Suprapubic skin (tissue), 3 donors: Measurements from ENCODE around the gene RBKS.
"Not testable (repeated sequence)": the region's sequence is repeated elsewhere in the genome, so short reads cannot be mapped to it uniquely, and the experiment has no call there.

Experiments used
- CTCF ChIP-seq, 2 donors: fragments of 200-600 bp in 1 of 2; fragments of 450-650 bp in 1 of 2; sonication (generic) in 1 of 2; IDR thresholded peaks; one replicate each; pipeline ENCODE4 v1.5.1; 2016 to 2019; ENCODE audit warnings: antibody characterized with exemption in 2 of 2, mild to moderate bottlenecking in 1 of 2, moderate library complexity in 1 of 2
- POLR2AphosphoS5 ChIP-seq, 3 donors: sonication (generic); formaldehyde crosslinking; IDR thresholded peaks; one replicate each; pipeline ENCODE4 v1.6.1; 2017; ENCODE audit warnings: antibody characterized with exemption in 3 of 3

GRCh38 chr2:27881815-27882583 is 8.2 kb downstream of the RBKS start:
- TF ChIP-seq CTCF, POLR2AphosphoS5 (IDR thresholded peaks at IDR 0.05): not testable (repeated sequence)
